LNCAP (cell line): Measurements from ENCODE around the gene FRMD4A.

Source experiments
- CTCF ChIP-seq: fragments of 450-650 bp; IDR thresholded peaks from 2 replicates; pipeline ENCODE4 v1.5.1; 2017; ENCODE audit warnings: mild to moderate bottlenecking

Gene FRMD4A

DNA sequence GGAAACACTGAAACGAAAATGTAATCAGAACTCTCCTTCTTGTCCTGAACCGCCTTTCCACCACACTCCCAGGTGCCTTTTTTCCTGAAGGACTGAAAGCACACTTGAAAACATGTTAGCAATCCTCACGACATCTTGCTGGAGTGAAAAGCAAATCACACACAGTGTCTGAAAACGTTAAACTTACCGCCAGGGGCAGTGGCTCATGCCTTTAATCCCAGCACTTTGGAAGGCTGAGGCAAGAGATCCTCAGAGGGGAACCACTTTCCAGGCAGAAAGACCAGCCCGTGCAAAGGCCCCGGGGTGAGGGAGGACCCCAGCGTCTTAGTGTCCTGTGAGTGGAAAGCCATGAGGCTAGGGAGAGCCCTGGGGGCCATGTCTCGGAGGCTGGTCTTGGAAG, 533.6 kb downstream of the FRMD4A start:
- no peak for TF ChIP-seq CTCF

- no peak for TF ChIP-seq CTCF
Observed at GRCh38 chr10:13795653-13796555, 534.8 kb downstream of the FRMD4A start.

DNA sequence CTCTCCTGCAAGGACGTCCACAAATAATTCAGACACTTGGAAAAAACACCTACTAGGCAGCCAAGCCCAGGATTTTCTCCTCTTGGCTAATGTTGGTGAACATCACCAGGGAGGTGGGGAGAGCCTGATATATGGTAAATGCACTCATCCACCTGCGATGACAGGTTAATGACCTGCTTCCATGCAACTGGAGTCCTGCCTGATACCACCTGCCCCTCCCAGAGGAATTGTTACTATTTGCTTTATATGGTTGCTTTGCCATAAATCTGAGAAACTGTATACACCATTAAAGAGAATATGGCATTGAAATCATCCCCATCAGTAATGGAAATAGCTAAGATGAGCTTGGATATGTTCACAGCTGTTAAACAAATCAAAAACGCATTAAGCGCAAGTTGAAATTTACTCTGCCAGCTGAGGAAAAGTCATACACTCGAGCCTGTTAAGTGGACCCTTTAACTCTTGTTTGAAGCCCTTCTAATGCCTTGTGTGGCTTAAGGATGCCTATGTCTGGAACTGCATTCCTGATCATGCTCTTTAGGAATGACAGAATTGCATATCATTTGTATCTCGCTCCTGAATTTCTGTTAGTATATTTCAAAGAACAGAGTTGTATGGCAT, 535.6 kb downstream of the FRMD4A start:
- TF ChIP-seq CTCF = no peak

- no peak for TF ChIP-seq CTCF
Observed at GRCh38 chr10:13792006-13792405, 538.7 kb downstream of the FRMD4A start.

DNA sequence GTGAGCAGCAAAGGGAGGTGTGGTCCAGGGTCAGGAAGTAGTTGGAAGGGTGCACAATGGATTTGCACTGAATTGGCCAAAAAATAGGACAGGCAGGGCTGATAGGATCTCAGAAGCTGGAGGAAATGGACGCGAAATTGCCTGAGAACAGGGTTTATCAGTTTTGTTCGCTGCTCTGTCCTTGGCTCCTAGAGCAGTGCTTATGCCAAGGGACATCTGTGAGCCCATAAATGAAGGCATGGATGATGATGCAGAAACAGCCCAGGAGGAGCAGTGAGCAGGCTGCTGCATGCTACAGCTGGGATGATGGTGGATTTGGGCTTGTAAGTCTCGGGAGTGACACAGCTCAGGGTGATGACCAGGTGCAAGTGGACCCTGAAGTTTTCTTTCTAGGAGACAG, 539.2 kb downstream of the FRMD4A start:
- TF ChIP-seq CTCF = no peak

- no peak for TF ChIP-seq CTCF
Observed at GRCh38 chr10:13790196-13790595, 540.5 kb downstream of the FRMD4A start.

GRCh38 chr10:13789448-13789829, 541.3 kb downstream of the FRMD4A start:
- no peak for TF ChIP-seq CTCF
